Measurements from ENCODE around the gene SOSTDC1.
"Not testable (repeated sequence)": the region's sequence is repeated elsewhere in the genome, so short reads cannot be mapped to it uniquely, and the experiment has no call there.

Gene SOSTDC1, protein sequence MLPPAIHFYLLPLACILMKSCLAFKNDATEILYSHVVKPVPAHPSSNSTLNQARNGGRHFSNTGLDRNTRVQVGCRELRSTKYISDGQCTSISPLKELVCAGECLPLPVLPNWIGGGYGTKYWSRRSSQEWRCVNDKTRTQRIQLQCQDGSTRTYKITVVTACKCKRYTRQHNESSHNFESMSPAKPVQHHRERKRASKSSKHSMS

DNA sequence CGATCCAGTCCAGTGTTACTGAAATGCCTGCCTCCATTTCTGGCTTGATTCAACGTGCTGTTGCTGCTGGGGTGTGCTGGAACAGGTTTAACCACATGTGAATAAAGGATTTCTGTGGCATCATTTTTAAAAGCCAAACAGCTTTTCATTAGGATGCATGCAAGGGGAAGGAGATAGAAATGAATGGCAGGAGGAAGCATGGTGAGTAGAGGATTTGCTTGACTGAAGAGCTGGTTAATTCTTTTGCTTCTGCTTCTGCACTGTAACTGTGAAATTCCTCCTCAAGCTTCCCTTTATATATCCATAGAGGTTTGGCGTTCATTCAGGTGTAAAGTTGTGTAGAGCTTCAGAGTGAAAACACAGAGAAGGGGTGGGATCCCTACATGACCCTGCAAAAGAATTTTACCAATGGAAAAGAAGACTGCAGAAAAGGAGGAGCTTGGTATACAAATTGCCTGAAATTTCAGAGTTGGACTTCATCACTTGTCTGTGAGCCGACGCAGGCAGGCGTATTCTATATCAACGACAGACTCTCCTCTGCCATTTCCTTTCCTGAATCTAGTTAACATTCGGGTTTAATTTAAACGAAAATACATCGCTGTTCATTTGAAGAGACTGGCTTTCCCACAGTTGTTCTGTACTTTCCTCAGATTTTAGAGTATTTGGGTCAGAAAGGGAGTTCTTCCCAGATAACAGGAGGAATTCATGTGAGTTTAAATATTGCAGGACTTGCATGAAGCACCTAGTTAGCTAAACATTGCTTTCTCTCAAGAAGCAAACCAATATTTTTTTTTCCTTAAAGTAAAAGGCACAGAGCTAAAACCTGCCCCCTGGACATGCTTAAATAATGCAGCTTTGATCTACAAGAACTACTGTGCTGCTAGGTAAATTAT is at the start of gene SOSTDC1:
TSS of gene SOSTDC1 (minus strand) at position 270 of the 893 bp plus-strand sequence. CDS start at position 200, 70 bp downstream.
- Histone ChIP-seq H3K4me3 (ENCODE audit: low read length) (no peak within 1 kb of the TSS), H3K9me3 (ENCODE audit: control insufficient read depth, low read length) (no peaks in the 10 kb centered on the region), H3K27me3 (ENCODE audit: control insufficient read depth, insufficient read depth, low read length) (peaks cover 3% of the 10 kb centered on the region), H3K36me3 (ENCODE audit: control insufficient read depth, insufficient read depth, low read length) (no peaks in the 10 kb centered on the region), H3K9ac (ENCODE audit: low read length) (peak within 1 kb of the TSS; percentile 35), H3K4me1 (ENCODE audit: control insufficient read depth, insufficient read depth, low read length) (peaks cover 9% of the 10 kb centered on the region)

- no peaks in the 10 kb centered on the region for H3K9me3 ChIP-seq (ENCODE audit: control insufficient read depth, low read length)
- peaks cover 28% of the 10 kb centered on the region for H3K4me1 ChIP-seq (ENCODE audit: control insufficient read depth, insufficient read depth, low read length)
- H3K4me3 ChIP-seq (ENCODE audit: low read length): no peak overlapping the region
- H3K36me3 ChIP-seq (ENCODE audit: control insufficient read depth, insufficient read depth, low read length): no peaks in the 10 kb centered on the region
- no peaks in the 10 kb centered on the region for H3K27me3 ChIP-seq (ENCODE audit: control insufficient read depth, insufficient read depth, low read length)
- no peak overlapping the region for H3K9ac ChIP-seq (ENCODE audit: low read length)
Measured at GRCh38 chr7:16514729-16515128, 49.2 kb upstream of the SOSTDC1 start.

- no peak overlapping the region for H3K4me3 ChIP-seq (ENCODE audit: low read length)
- H3K9ac ChIP-seq (ENCODE audit: low read length): no peak overlapping the region
- peaks cover 28% of the 10 kb centered on the region for H3K4me1 ChIP-seq (ENCODE audit: control insufficient read depth, insufficient read depth, low read length)
- no peaks in the 10 kb centered on the region for H3K27me3 ChIP-seq (ENCODE audit: control insufficient read depth, insufficient read depth, low read length)
- no peaks in the 10 kb centered on the region for H3K36me3 ChIP-seq (ENCODE audit: control insufficient read depth, insufficient read depth, low read length)
- no peaks in the 10 kb centered on the region for H3K9me3 ChIP-seq (ENCODE audit: control insufficient read depth, low read length)
Measured at GRCh38 chr7:16514271-16514670, 48.7 kb upstream of the SOSTDC1 start.

- no peaks in the 10 kb centered on the region for H3K9me3 ChIP-seq (ENCODE audit: control insufficient read depth, low read length)
- H3K4me3 ChIP-seq (ENCODE audit: low read length): no peak overlapping the region
- H3K4me1 ChIP-seq (ENCODE audit: control insufficient read depth, insufficient read depth, low read length): peaks cover 19% of the 10 kb centered on the region
- H3K36me3 ChIP-seq (ENCODE audit: control insufficient read depth, insufficient read depth, low read length): no peaks in the 10 kb centered on the region
- H3K9ac ChIP-seq (ENCODE audit: low read length): no peak overlapping the region
- no peaks in the 10 kb centered on the region for H3K27me3 ChIP-seq (ENCODE audit: control insufficient read depth, insufficient read depth, low read length)
Measured at GRCh38 chr7:16512097-16512496, 46.6 kb upstream of the SOSTDC1 start.

DNA sequence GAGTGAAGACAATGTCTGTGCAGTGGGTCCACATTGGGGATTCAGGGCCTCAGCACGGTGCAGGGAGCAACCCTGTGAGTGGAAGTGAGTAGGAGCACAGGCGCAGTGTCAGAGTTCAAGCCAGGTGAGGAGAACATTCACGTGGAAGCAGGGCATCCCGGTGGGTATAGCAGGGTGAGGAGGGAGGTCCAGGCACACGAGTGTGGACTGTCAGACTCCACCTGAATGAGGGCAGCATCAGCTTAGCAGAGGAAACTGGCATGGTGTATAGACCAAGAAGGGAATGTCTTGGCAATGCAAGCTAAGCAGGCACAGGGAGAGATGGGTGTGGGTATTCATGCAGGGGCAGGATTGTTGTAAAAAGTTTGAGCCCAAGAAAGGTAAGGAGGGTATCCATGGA is 45.8 kb upstream of the SOSTDC1 start:
- Histone ChIP-seq H3K4me1 (ENCODE audit: control insufficient read depth, insufficient read depth, low read length) (peaks cover 15% of the 10 kb centered on the region), H3K36me3 (ENCODE audit: control insufficient read depth, insufficient read depth, low read length) (no peaks in the 10 kb centered on the region), H3K9ac (ENCODE audit: low read length) (no peak overlapping the region), H3K27me3 (ENCODE audit: control insufficient read depth, insufficient read depth, low read length) (no peaks in the 10 kb centered on the region), H3K9me3 (ENCODE audit: control insufficient read depth, low read length) (no peaks in the 10 kb centered on the region), H3K4me3 (ENCODE audit: low read length) (no peak overlapping the region)

GRCh38 chr7:16509829-16510228 is 44.3 kb upstream of the SOSTDC1 start:
- Histone ChIP-seq H3K27me3 (ENCODE audit: control insufficient read depth, insufficient read depth, low read length) (no peaks in the 10 kb centered on the region), H3K4me3 (ENCODE audit: low read length) (no peak overlapping the region)

GRCh38 chr7:16506422-16506821 is 40.9 kb upstream of the SOSTDC1 start:
- not testable (repeated sequence) for H3K36me3 ChIP-seq (ENCODE audit: control insufficient read depth, insufficient read depth, low read length); H3K9ac ChIP-seq (ENCODE audit: low read length); H3K4me1 ChIP-seq (ENCODE audit: control insufficient read depth, insufficient read depth, low read length); H3K27me3 ChIP-seq (ENCODE audit: control insufficient read depth, insufficient read depth, low read length); H3K4me3 ChIP-seq (ENCODE audit: low read length); H3K9me3 ChIP-seq (ENCODE audit: control insufficient read depth, low read length)

More at GRCh38 chr7:16509829-16510228, 44.3 kb upstream of the SOSTDC1 start:
- Histone ChIP-seq H3K4me1 (ENCODE audit: control insufficient read depth, insufficient read depth, low read length) (peaks cover 9% of the 10 kb centered on the region), H3K9me3 (ENCODE audit: control insufficient read depth, low read length) (no peaks in the 10 kb centered on the region), H3K36me3 (ENCODE audit: control insufficient read depth, insufficient read depth, low read length) (no peaks in the 10 kb centered on the region), H3K9ac (ENCODE audit: low read length) (no peak overlapping the region)

GRCh38 chr7:16504019-16504418 is 38.5 kb upstream of the SOSTDC1 start:
- Histone ChIP-seq H3K4me1 (ENCODE audit: control insufficient read depth, insufficient read depth, low read length) (peaks cover 13% of the 10 kb centered on the region), H3K4me3 (ENCODE audit: low read length) (no peak overlapping the region), H3K27me3 (ENCODE audit: control insufficient read depth, insufficient read depth, low read length) (no peaks in the 10 kb centered on the region), H3K9ac (ENCODE audit: low read length) (no peak overlapping the region), H3K36me3 (ENCODE audit: control insufficient read depth, insufficient read depth, low read length) (no peaks in the 10 kb centered on the region), H3K9me3 (ENCODE audit: control insufficient read depth, low read length) (no peaks in the 10 kb centered on the region)

GRCh38 chr7:16502303-16502702 is 36.8 kb upstream of the SOSTDC1 start:
- Histone ChIP-seq H3K4me1 (ENCODE audit: control insufficient read depth, insufficient read depth, low read length) (peaks cover 17% of the 10 kb centered on the region), H3K36me3 (ENCODE audit: control insufficient read depth, insufficient read depth, low read length) (no peaks in the 10 kb centered on the region), H3K9ac (ENCODE audit: low read length) (no peak overlapping the region), H3K9me3 (ENCODE audit: control insufficient read depth, low read length) (no peaks in the 10 kb centered on the region), H3K27me3 (ENCODE audit: control insufficient read depth, insufficient read depth, low read length) (no peaks in the 10 kb centered on the region), H3K4me3 (ENCODE audit: low read length) (no peak overlapping the region)

DNA sequence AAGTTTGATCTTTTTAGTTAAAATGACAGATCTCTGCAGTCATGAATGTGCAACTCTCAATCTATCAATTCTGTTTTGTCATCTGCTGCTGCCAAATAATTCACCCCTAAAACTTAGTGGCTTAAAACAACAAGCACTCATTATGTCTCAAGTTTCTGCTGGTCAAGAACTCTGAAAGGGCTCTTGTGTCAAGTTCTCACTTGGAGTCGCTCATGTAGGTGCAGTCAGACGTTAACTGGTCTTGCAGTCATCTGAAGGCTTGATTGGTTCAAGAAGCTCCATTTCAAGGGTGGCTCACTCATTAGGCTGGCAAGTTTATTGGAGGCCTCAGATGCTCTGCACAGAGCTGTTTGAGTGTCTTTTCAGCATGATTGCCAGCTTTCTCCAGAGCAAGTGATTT is 32.6 kb upstream of the SOSTDC1 start:
- H3K4me1 ChIP-seq (ENCODE audit: control insufficient read depth, insufficient read depth, low read length): peaks cover 28% of the 10 kb centered on the region
- H3K9me3 ChIP-seq (ENCODE audit: control insufficient read depth, low read length): no peaks in the 10 kb centered on the region
- H3K4me3 ChIP-seq (ENCODE audit: low read length): no peak overlapping the region
- H3K27me3 ChIP-seq (ENCODE audit: control insufficient read depth, insufficient read depth, low read length): no peaks in the 10 kb centered on the region
- H3K9ac ChIP-seq (ENCODE audit: low read length): no peak overlapping the region
- H3K36me3 ChIP-seq (ENCODE audit: control insufficient read depth, insufficient read depth, low read length): no peaks in the 10 kb centered on the region

- H3K9me3 ChIP-seq (ENCODE audit: control insufficient read depth, low read length): no peaks in the 10 kb centered on the region
- H3K36me3 ChIP-seq (ENCODE audit: control insufficient read depth, insufficient read depth, low read length): no peaks in the 10 kb centered on the region
- H3K27me3 ChIP-seq (ENCODE audit: control insufficient read depth, insufficient read depth, low read length): no peaks in the 10 kb centered on the region
- H3K9ac ChIP-seq (ENCODE audit: low read length): no peak overlapping the region
- no peak overlapping the region for H3K4me3 ChIP-seq (ENCODE audit: low read length)
- H3K4me1 ChIP-seq (ENCODE audit: control insufficient read depth, insufficient read depth, low read length): peaks cover 35% of the 10 kb centered on the region
Measured at GRCh38 chr7:16494955-16495719, 29.6 kb upstream of the SOSTDC1 start.

DNA sequence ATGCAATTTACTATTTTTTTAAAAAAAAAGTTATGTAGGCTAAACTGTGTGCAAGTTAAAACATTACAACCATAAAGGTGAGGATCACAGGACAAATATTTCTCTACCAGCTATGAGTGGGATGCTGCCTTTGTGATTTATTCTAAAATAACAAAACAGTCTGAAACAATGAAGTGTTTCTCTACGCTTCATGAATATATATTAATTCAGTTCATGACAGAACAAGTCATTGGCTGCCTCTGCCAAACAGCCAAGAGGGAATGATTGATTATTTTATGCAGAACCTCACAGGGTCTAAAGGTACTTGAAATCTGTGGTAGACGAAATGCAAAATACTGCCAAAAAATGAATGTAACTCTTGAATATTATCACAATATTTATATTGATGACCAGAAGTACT is 29.0 kb upstream of the SOSTDC1 start:
- H3K9ac ChIP-seq (ENCODE audit: low read length): no peak overlapping the region
- no peaks in the 10 kb centered on the region for H3K36me3 ChIP-seq (ENCODE audit: control insufficient read depth, insufficient read depth, low read length)
- no peaks in the 10 kb centered on the region for H3K9me3 ChIP-seq (ENCODE audit: control insufficient read depth, low read length)
- H3K4me1 ChIP-seq (ENCODE audit: control insufficient read depth, insufficient read depth, low read length): peaks cover 35% of the 10 kb centered on the region
- H3K27me3 ChIP-seq (ENCODE audit: control insufficient read depth, insufficient read depth, low read length): no peaks in the 10 kb centered on the region
- no peak overlapping the region for H3K4me3 ChIP-seq (ENCODE audit: low read length)
